AG04450 (cell line): ENCODE measurements around the gene MAPK11. TPM values are rescaled to one million over a fixed set of nuclear protein-coding genes. Genes with fewer than 3 reads are reported as not detected.

Experiments
- CTCF ChIA-PET: fragments of 300-600, 350-600 bp; formaldehyde crosslinking; extraction: SDS; loops from one replicate; lab custom pipeline; 2022; ENCODE audit warnings: antibody characterized with exemption, inconsistent platforms; lab: Charles Lee
- POLR2A ChIA-PET: fragments of 350-600 bp; formaldehyde crosslinking; extraction: SDS; loops from one replicate; lab custom pipeline; 2021; ENCODE audit warnings: antibody characterized with exemption, inconsistent platforms; lab: Yijun Ruan, JAX
- DNase-seq: peaks from one replicate; pipeline ENCODE4 v3.0.0-alpha.2; 2011; ENCODE audit warnings: low read depth, low spot score
- H3K27ac ChIP-seq: one replicate; pipeline ENCODE4 v1.5.1; 2012; ENCODE audit warnings: low read depth, low read length, control low read depth
- H3K27me3 ChIP-seq: one replicate; pipeline ENCODE4 v1.6.0; 2012; ENCODE audit warnings: low read length; ENCODE audit not compliant: control insufficient read depth, insufficient read depth
- H3K4me3 ChIP-seq: 2 replicates; pipeline ENCODE4 v1.5.1; 2011; ENCODE audit warnings: mild to moderate bottlenecking, low read depth, low read length, control low read depth
- H3K9me3 ChIP-seq: 2 replicates; pipeline ENCODE4 v1.5.1; 2012; ENCODE audit warnings: low read length; ENCODE audit not compliant: control insufficient read depth, insufficient read depth
- CTCF ChIP-seq: IDR thresholded peaks from 2 replicates; pipeline ENCODE4 v1.5.1; 2011; ENCODE audit warnings: low read depth, low read length, control low read depth, inconsistent platforms
- polyA plus RNA-seq: library from polyadenylated mRNA; depleted of rRNA; stranded (reverse); fragments of >200 nt; gene quantifications from 2 replicates; pipeline ENCODE4 v1.2.3, GENCODE V29; 2011

MAPK11 gene
- polyA plus RNA-seq, 1 experiment, result 6.7 TPM

- POLR2A ChIA-PET, result interaction anchor here (0.6 to 2.1 kb wide), 5 partner anchors 9 to 90 kb away, joined by 3 to 8 read pairs (median 3); partner anchors contain the start of gene MAPK12
Measured at GRCh38 chr22:50251477-50252081, 18.6 kb downstream of the MAPK11 start.

DNA sequence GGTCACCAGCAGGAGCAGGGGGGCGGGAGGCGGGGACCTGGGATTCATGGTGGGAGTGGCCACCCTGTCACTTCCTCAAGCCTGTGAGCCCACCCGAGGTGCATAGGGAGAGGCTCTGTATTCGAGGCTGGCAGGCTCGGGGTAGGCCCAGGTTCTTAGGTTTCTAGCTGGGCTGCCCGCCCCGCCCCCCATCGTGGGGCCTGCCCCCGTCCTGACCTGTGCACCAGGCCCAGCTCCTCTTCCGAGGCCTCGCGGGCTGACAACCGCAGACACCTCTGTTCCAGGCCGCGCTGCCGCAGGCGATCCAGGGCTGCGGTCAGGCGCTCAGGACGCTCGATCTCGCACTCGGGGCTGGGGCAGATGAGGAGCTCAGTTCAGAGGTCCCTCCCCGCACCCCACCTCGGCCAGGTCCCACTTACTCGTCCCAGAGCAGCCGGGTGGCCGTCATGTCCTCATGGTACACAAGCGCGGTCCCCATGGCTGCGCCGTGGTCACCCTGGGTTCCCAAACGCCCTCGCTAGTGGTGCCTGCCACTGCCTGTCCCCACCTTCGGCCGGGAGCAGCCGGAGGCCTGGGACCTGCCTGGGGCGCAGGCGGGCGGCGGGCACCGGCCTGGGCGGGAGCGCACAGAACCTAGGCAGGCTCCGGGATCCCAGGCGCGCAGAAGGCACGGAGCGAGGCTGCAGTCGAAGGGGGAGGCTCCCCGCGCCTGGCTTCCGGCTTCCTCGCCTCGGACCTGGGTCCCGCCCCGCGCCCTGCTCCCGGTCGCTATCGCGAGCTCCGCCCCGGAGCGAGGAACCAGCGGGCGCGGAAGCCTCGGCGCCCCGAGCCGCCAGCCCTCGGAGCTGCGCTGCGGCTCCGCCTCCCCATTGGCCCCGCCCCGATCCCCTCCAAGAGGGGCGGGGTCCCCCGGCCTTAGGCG lies 19.4 kb downstream of the MAPK11 start, which contains the start of gene HDAC10:
Gene HDAC10, minus strand, starts transcription at position 711 of the 922 bp plus-strand sequence. Its CDS starts 233 bp downstream, at position 478.
- DNase-seq, result no peak
- Histone ChIP-seq H3K27me3 (no peaks in the 10 kb centered on the region), H3K27ac (peak within 1 kb of the TSS; percentile 61), H3K4me3 (peak within 1 kb of the TSS; percentile 85), H3K9me3 (no peaks in the 10 kb centered on the region)
- no peak for TF ChIP-seq CTCF
- ChIA-PET CTCF (interaction anchor here (0.6 to 3.0 kb wide), 8 partner anchors 8 to 116 kb away, joined by 3 to 25 read pairs (median 4); partner anchors contain the start of gene MAPK12), POLR2A (interaction anchor here (0.6 to 2.1 kb wide), 6 partner anchors 10 to 91 kb away, joined by 3 to 8 read pairs (median 4); partner anchors contain the start of gene MAPK12)

More at GRCh38 chr22:50251477-50252081, 18.6 kb downstream of the MAPK11 start:
- Histone ChIP-seq H3K27me3 (no peaks in the 10 kb centered on the region), H3K4me3 (peak overlapping the region; percentile 34; the same call in 1 of the 2 replicates), H3K9me3 (no peaks in the 10 kb centered on the region), H3K27ac (no peak overlapping the region)
- DNase-seq, result no peak
- TF ChIP-seq CTCF, result no peak
- CTCF ChIA-PET, result interaction anchor here (0.9 to 3.0 kb wide), 6 partner anchors 9 to 116 kb away, joined by 3 to 25 read pairs (median 4); partner anchors contain the start of gene MAPK12

DNA sequence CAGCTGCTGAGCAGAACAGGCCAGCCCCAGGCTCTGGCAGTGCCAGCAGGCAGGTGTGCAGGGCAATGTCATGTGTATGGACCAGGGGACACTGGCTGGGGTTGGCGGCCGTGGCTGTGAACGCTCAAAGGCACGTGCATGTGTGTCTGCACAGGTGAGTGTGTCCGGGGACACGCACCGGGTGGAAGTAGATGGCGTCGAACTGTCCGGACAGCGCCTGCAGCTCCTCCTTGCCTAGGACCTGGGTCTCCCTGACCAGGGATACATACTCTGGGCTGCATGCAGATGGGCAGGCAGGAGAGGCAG lies 20.0 kb downstream of the MAPK11 start:
- DNase-seq, result no peak
- ChIA-PET POLR2A (interaction anchor here (0.7 to 2.1 kb wide), 2 partner anchors 11 to 73 kb away, joined by 5 to 8 read pairs; partner anchors contain the start of gene MAPK12), CTCF (interaction anchor here (0.5 to 3.0 kb wide), 3 partner anchors 17 to 91 kb away, joined by 3 to 25 read pairs (median 6); no protein-coding TSS in a partner anchor)
- Histone ChIP-seq H3K27ac (peak overlapping the region; percentile 61), H3K27me3 (no peaks in the 10 kb centered on the region), H3K9me3 (no peaks in the 10 kb centered on the region), H3K4me3 (peak overlapping the region; percentile 85)
- TF ChIP-seq CTCF, result no peak

- peak overlapping the region; percentile 85 for H3K4me3 ChIP-seq
- TF ChIP-seq CTCF, result no peak
- POLR2A ChIA-PET, result interaction anchor here (0.5 to 2.1 kb wide), 2 partner anchors 11 to 46 kb away, joined by 7 to 8 read pairs; partner anchors contain the start of gene MAPK12
- no peak overlapping the region for H3K27ac ChIP-seq
- no peak for DNase-seq
- CTCF ChIA-PET, result interaction anchor here (0.5 kb wide), 1 partner anchor 78 kb away, joined by 3 read pairs; no protein-coding TSS in a partner anchor
- peaks cover 2% of the 10 kb centered on the region; the same call in 1 of the 2 replicates for H3K9me3 ChIP-seq
- H3K27me3 ChIP-seq, result no peaks in the 10 kb centered on the region
Measured at GRCh38 chr22:50249341-50250248, 20.6 kb downstream of the MAPK11 start.
